HUDEP-2 (cell line): ENCODE measurements around the gene BTBD17.
A peak's percentile ranks its signal among the peaks of the same experiment; 100 is the strongest.

ENCODE experiments used
- DNase-seq, 76 experiments: peaks; one replicate each; lab custom pipeline; 2025; ENCODE audit not compliant: unreplicated experiment in 76 of 76; lab: John Stamatoyannopoulos, UW

BTBD17 gene

DNA sequence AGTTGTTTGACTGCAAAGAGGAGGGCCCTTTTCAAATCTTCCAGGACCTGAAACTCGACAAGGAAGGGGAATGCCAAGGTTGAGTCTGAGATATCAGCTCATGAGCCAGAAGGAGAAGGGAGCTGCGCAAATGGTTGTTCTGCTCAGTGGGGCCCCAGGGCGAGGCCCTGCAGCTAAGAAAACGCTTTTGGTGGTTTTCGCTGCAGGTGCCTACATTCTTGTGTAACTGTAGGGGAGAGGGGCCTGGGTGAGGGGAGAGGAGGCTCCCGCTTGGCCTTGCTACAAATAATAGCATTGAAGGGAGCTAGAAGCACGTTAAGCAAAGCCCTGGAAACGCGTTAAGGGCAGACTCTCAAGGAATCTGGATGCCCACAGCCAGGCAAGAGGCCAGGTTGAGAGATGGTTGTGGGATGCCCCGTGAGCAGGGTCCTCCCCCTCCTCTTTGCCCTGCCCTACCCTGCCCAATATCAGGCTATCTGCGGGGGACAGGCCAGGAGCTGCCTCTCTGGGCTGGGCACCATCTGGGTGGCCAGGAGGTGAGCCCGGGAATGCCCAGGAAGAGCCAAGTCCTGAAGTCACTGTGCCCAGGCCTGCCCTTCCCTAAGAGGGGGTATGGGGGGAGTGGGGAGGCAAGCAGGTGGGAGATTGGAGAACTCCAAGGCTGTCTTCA is 27.6 kb upstream of the BTBD17 start:
- DNase-seq, result no peak

DNA sequence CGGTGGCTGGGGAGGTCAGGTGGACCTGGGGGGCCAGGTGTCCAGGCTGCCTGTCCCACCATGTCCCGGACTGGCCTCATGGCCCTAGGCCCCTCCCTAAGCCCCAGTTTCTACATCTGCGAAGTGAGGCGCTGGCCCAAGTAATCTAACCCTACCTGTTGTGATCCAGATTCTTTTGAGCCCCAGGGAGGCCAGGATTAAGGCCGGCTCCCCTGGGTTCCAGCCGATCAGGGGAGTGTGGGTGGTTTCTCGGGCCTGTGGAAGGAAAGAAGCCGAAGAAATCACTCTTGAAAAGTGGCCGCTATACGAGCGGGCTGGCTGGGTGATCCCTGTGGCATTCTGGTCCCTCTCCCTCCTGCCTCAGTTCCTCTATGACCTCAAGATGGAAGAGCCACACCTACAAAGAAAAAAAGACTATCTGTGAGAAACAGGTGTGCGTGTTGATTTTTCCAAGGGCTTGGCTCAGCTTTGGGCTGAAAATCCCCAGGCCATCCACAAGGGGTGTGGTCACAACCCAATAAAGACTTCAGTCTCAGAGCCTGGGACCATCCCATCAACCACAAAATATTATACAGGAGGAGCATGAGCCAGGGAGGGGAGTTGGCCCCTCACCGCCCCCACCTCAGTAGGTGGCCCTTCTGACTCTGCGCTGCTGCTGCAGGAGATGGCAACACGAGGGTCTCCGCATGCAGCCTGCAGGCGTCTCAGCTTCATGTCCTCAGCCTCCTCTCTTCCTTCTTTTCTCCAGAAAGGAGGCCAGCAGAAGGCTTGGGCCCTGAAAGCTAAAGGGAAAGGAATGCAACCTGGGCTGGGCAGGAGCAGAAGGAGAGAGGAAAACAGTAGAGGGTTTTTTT is 25.9 kb upstream of the BTBD17 start:
- DNase-seq, result no peak

DNA sequence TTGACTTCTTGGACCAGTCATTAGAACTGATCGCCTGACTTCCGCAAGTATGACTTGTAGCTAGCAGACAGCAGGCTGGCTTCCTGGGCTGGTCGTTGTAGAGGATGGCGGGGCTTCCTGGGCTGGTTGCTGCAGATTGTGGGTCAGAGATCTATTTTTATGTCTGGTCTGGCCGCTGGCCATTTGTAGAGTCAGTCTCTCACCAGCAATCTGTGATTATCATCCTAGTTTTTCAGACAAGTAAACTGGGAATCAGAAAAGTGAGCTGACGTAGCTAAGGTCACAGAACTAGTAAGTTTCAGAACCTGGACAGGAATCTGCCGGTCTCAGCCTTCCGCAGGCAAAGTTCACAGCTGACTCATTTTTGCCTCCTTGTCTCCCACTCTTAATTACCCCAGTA is 24.7 kb upstream of the BTBD17 start:
- no peak for DNase-seq

DNA sequence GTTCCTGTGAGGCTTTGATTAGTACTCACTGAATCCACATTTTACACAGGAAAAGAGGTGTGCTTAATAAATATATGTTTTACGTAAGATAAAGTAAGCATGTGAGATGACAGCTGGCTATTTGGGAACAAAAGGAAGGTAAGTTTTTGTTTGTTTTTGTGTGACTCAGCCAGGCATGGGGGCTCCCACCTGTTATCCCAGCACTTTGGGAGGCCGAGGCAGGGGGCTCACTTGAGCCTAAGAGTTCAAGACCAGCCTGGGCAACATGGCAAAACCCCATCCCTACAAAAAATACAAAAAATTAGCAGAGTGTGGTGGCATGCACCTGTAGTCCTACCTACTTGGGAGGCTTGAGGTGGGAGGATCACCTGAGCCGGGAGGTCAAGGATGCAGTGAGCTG is 23.5 kb upstream of the BTBD17 start:
- DNase-seq, result no peak

DNA sequence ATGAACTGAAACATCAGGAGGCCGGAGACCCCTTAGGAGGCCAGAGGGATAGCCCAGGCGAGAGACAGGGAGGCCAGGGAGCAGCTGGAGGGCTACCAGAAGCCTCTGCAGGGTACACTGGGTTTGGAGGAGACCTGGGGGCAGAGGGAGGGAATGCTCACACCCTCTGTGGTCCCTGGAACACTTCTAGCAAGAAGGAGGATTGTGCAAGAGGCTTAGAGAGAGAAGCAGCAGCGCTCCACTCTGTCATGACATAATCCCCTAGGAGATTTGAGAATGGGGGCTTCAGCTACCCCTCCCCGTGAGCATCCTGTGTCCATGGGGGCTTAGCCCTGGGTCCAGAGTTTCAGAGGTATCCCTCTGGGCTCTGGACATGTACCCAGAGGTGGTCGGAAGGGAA is 21.5 kb upstream of the BTBD17 start:
- no peak for DNase-seq

DNA sequence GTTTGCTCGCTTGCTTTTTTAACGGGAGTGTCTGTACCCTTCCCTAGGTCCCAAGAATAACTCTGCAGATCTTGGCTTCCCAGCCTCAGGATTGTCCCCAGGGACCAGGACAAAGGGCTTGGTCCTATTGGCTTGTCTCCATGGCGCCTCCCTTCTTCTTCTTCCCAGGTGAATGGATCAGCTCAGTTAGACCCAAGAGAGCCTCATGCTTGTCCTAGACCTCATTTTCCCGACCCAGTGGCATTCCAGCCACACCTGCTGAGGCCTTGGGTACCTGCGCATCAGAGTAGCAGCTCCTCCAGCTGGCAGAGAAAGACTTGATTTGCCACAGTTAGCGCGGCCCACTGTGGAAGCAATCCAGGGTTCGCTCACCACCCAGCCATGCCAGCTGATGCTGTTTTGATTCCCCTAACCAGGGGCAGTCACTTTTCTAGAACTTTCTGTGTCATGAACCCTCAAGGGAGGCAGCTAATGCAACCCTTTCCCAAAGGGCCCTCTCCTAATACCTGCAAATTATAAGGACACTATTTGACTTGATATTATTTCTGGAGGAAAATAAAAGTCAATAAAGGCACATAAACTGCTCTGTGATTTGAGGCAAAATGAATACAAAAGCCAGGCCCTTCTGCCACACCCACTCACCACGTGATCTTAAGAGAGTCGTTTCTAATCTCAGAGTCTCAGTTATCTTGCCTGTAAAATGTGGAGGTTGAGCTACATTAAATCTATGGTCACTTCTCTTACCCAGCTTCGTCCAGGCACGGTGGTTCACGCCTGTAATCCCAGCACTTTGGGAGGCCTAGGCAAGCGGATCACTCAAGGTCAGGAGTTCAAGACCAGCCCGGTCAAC is 19.5 kb upstream of the BTBD17 start:
- DNase-seq, result no peak

DNA sequence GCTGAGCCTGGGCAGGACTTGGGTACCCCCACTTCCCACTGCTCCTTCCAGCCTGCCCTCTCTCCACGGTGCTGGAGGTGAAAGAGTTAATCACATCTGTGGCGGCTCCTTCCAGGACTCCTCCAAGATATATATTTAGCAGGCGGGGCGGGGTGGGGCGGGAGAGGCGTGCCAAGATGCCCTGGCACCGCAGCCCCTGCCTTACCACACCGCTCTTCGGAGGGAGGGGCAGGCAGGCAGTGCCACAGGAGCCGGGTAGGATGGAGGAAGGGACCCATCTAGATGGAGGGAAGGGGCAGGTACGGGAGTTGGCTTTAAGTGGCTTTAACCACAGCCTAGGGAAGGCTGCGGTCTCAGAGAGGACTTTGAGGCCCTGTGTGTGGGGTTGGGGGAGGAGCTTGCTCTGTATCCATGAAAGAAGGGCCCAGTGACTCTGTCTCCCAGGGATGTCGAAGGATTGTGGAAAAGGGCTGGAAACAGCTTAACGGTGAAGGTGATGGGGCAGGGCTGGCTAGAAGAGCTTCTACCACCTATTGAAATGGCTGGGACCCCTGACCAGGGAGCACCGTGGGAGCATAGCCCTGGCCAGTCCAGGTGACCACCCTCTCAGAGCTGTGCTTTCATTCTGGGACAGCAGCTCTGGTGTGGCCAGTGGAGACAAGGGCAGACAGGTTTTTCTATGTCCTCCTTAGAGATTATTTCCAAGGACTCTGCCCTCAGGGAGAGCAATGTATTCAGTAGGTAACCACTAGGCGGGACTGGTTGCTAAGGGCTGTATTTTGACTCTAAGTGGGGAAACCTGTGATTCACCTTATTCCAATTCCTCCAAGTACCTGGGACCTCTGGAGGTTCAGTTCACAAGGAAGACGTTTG is 18.7 kb upstream of the BTBD17 start:
- DNase-seq, result no peak

DNA sequence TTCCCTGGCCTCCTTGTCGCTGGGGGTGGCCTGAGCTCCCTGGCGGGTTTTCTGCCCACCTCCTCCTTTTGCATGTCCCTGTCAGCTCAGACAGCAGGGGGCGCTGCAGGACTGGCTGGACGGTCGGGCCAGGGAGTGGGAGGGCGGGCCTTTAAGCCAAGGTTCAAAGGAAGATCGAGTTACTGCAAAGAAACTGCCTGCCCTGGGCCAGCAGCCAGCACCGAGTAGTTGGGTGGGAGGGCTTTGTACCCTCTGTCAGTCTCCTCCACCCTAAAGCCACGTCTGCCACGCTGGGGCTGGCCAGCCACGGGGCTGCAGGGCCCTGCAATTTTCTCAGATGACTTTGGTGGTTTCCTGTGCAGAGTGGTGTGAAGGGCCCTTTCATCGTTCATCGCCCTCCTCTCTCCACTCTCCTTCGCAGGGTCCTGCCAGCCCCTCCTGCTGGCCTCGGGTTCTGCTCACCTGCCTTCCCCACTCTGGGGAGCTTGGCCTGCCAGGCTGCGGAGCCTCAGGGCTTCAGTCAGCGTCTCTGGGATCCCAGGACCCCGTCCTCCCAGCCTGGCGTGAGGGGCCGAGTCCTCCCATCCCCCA is 17.9 kb upstream of the BTBD17 start:
- DNase-seq, result peak in 73 of 76 experiments; percentile 8 to 93 (median 70)

DNA sequence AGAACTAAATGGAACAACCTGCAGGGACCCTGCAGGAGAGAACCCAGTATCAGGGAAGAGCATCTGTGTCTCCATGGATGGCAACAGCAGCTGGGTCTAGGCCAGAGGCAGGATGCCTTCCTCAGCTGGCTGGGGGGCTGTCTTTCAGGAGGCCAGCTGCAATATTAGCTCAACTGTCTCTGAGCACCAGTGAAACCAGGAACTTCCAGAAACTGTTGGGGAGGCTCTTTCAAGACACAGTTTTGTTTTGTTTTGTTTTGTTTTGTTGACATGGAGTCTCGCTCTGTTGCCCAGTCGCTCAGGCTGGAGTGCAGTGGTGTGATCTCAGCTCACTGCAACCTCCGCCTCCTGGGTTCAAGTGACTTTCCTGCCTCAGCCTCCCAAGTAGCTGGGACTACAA is 13.2 kb upstream of the BTBD17 start:
- DNase-seq, result no peak

DNA sequence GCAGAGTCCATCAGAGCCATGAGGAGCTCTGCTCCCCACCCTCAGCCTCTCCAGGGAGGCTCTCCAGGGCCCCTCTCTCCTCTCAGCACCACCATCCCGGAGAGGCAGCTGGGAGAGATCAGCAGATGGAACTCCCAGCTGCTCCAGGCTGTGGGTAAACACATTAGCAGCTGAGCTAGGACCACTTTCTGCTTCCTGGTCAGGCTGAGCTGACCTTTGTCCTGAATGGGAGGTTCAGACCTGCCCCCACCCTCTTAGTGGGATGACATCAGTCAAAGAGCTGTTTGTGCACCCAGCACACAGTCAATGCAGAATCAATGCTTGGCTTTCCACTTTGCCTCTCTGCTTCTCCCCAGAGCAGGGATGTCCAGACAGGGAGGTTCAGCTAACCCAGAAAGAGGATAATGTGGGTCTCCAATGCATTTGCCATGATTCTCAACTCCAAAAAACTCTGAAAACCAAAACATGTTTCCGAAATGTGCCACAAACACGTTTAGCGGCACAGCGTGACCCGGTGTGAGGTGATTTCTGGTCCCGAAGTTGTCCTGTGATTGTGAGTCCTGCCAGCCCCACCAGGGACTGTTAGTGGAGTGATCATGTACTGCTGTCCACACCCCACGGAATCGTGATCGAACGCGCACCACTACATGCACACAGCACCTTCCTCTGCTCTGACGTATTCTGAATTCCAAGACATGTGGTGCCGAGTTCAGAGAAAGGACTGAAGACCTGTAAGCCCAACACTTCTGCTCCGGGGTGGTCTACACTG is 12.4 kb upstream of the BTBD17 start:
- DNase-seq, result no peak

DNA sequence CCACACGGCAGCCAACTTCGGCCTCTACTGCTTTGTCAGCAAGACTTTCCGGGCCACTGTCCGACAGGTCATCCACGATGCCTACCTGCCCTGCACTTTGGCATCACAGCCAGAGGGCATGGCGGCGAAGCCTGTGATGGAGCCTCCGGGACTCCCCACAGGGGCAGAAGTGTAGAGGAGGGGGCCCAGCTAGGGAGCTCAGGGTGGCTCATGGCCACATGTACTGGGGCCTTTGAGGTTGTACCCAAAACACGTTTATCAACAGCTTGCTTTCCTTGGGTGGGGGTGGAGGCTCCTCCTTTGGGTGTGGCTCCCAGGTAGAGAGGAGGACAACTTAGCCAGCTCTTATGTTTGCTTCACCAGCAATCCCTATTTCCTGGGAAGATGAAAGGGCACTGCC is 10.8 kb upstream of the BTBD17 start:
- DNase-seq, result no peak

DNA sequence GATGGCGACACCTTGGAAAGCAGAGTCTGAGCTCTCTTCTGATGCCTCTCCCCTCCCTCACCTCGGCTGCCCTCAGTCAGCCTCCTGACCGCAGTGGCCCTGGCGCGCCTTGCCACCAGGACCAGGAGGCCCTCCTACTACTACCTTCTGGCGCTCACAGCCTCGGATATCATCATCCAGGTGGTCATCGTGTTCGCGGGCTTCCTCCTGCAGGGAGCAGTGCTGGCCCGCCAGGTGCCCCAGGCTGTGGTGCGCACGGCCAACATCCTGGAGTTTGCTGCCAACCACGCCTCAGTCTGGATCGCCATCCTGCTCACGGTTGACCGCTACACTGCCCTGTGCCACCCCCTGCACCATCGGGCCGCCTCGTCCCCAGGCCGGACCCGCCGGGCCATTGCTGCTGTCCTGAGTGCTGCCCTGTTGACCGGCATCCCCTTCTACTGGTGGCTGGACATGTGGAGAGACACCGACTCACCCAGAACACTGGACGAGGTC is 10.0 kb upstream of the BTBD17 start:
- no peak for DNase-seq

DNA sequence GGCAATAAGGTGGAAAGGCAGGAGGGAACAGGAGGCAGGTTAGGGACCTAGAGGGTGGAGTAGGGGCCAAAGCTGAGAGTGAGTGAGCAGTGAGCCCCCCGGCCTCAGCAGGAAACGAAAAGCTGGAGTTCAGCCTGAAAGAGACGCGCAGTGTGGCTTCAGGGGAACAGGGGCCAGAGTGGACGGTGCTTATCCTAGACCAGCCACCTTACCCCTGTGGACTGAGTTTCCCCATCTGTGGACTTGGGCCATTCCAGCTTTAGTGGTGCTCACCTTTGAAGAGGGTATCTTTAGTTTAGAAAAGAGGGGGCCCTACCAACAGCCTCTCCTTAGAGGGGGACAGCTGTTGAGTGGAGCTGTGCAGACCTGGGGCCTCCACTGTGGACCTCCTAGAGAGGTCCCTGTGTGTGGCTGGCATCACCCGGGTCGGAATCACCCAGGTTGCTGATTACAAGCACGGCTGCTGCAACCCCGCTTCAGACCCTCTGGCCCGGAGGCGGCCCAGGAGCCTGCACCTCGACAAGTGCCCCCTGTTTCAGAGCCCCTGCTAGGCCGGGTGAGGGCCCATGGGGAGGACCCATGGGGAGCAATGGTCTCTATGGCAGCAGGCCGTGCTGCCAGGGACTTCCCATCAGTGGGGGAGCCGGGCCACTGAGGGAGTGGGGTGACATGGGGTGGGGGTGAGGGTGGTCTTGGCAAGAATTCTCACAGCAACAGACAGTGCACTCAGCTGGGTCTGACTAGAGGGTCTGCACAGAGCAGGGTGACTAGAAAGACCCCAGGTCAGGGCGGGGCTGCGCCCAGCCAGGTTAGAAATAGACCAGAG is 8.2 kb upstream of the BTBD17 start:
- no peak for DNase-seq

DNA sequence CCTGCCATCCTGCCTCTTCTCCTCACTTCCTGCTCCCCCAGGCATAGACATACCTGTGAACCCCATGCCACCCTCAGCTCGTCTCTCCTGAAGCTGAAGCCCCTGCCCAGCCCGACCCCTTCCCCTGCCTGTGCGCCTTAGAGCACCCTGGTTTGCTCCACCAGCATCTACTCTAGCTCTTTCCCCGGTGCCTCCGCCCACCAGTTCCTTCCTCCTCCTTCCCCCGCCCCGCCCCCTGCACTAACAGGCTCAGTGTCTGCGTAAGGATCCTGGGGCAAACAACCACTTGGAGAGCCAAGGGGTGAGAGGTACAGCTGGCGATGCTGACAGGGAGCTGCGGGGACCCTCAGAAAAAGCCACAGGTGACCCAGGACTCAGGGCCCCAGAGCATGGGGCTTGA is 7.6 kb upstream of the BTBD17 start:
- DNase-seq, result peak in 5 of 76 experiments; percentile 2 to 11 (median 9)

DNA sequence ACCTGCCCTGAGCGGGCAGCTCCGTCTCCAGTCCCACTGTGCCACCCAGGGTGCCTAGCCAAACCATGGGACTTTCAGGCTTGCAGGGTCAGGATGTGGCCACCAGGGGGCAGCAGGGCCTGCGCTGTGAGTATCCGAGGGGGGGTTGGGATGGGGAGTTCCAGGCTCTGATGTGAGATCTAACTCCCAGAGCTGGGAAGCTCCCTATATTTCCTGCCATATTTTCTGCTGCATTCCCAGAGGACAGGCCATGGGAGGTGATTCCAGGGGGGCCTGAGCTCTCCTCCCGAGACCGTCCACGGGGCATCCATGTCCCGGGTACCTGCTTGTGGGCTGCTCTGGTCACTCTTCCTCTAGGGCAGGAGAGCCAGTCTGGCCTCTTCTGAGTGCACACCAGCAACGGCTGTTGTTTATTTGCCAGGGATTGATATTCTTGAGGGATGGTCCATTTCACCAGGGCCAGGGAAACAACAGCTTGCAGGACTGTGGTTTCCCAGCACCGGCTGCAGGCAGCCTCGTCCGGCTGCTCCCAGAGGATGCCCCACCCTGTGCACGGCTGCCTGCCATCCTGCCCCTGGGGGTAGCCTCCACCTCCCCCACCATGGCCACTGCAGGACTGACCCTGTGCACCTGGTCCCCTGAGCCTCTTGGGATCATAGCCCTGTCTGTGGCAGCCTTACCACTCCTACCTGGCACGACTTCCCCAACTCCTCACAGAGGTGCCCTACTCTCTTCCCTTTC is 6.8 kb upstream of the BTBD17 start:
- DNase-seq, result peak in 58 of 76 experiments; percentile 6 to 77 (median 42)

DNA sequence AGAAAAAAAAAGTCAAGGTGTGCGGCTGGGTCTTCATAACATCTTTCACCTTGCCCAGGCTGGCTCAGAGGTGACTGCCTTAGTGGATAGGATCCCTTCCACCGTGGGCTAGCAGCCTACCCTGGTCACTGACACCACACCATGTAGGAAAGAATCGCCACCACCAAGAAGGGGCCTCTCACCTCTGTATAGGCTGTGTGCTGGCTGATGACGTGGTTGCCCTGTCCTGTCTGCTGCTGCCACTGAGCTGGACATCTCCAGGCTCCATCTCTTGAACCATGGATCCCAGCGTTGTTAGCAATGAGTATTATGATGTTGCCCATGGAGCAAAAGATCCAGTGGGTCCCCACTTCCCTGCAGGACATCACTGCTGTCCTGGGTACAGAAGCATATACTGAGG is 5.5 kb upstream of the BTBD17 start, which contains the start of gene GPR142:
Gene GPR142, plus strand, starts transcription at position 301 of the 400 bp plus-strand sequence. CDS start 2,035 bp downstream, outside the sequence.
- no peak for DNase-seq

DNA sequence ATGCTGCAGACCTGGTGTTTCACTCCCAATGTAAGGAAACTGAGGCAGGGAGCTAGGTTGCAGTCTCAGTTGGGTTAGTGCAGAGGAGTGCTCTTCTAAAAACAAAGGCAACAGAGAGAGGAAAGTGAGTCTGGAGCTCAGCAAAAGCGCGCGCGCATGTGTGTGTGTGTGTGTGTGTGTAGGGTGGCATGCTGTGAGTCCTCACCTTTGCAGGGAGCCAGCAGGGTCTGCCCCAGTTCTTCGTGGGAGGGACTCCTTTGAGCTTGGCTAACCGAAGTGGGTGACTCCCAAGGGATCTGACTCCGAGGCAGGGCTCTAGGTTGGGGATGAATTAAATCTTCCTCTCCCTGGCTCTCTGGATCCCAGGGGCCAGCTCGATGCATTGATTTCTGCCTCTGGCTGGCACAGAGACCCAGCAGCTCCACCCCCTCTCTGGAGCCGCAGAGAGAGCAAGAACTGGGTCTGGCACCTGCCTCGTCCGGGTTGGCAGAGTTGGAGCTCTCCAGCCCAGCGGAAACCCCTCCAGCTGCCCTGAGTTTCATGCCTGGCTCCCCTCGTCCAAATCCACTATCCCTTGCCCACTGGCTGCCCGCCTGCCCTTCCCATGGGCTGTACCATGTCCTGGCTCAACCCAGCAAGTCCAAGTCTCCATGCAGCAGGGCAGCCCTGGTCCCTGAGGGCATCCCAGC is 1.3 kb upstream of the BTBD17 start:
- DNase-seq, result no peak
